Neural progenitor cell (in vitro differentiated cells): ENCODE results near the gene UMOD.

Experiments
- EZH2 ChIP-seq: fragments of 200-600 bp; sonication (generic); IDR thresholded peaks from 2 replicates; pipeline ENCODE4 v1.6.1; 2017; ENCODE audit warnings: antibody characterized with exemption, mild to moderate bottlenecking, moderate library complexity
- TF ChIP-seq, protein P1 (sequence below): fragments of 200-600 bp; sonication (generic); IDR thresholded peaks from 2 replicates; pipeline ENCODE4 v1.5.1; 2017; ENCODE audit warnings: antibody characterized with exemption, mild to moderate bottlenecking

DNA sequence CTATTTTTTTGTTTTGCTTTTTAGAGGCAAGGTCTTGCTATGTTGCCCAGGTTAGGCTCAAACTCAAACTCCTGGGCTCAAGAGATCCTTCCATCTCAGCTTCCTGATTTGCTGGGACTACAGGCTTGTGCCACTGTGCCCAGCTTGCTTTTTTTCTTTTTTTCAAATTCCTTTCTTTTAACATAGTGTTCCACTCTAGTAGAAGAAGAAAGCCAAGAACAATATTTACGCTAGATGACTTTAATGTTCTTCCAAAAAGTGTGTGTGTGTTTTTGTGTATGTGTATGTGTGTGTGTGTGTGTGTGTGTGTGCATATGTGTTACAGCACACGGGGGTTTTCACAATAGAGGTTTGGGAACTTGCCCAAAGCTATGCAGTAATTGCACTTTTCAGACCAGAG, 10.7 kb upstream of the UMOD start:
- TF ChIP-seq EZH2, result no peak
- TF ChIP-seq, protein P1, sequence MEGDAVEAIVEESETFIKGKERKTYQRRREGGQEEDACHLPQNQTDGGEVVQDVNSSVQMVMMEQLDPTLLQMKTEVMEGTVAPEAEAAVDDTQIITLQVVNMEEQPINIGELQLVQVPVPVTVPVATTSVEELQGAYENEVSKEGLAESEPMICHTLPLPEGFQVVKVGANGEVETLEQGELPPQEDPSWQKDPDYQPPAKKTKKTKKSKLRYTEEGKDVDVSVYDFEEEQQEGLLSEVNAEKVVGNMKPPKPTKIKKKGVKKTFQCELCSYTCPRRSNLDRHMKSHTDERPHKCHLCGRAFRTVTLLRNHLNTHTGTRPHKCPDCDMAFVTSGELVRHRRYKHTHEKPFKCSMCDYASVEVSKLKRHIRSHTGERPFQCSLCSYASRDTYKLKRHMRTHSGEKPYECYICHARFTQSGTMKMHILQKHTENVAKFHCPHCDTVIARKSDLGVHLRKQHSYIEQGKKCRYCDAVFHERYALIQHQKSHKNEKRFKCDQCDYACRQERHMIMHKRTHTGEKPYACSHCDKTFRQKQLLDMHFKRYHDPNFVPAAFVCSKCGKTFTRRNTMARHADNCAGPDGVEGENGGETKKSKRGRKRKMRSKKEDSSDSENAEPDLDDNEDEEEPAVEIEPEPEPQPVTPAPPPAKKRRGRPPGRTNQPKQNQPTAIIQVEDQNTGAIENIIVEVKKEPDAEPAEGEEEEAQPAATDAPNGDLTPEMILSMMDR, result no peak
